ENCODE measurements around the gene ITM2A. TPM values are rescaled to one million over a fixed set of nuclear protein-coding genes. Genes with fewer than 3 reads are reported as not detected.

The ITM2A gene
- total and polyA plus RNA-seq, 10 donors, result 12.6 to 35.7 (median 24.7) TPM

DNA sequence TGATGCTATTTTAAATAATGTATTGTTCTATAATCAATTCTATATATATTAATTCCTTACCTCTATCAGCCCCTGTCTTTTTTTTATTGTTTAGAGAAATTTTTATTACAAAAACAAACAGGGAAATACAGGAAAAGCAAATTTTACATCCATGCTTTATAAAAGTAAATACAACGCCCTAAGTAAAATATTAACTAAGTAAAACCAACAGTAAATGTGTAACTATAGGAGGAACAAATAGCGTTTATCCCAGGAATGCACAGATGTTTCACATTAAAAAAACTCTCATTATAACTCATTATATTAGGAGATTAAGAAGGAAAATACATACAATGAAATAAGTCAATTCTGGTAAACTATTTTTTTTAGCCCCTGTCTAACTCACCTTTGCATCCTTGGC, 8.2 kb upstream of the ITM2A start:
- TF ChIP-seq POLR2AphosphoS5 (IDR thresholded peaks at IDR 0.05), result no peak
- no peak for TF ChIP-seq POLR2A (IDR thresholded peaks at IDR 0.05)
- TF ChIP-seq, protein P1, sequence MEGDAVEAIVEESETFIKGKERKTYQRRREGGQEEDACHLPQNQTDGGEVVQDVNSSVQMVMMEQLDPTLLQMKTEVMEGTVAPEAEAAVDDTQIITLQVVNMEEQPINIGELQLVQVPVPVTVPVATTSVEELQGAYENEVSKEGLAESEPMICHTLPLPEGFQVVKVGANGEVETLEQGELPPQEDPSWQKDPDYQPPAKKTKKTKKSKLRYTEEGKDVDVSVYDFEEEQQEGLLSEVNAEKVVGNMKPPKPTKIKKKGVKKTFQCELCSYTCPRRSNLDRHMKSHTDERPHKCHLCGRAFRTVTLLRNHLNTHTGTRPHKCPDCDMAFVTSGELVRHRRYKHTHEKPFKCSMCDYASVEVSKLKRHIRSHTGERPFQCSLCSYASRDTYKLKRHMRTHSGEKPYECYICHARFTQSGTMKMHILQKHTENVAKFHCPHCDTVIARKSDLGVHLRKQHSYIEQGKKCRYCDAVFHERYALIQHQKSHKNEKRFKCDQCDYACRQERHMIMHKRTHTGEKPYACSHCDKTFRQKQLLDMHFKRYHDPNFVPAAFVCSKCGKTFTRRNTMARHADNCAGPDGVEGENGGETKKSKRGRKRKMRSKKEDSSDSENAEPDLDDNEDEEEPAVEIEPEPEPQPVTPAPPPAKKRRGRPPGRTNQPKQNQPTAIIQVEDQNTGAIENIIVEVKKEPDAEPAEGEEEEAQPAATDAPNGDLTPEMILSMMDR (IDR thresholded peaks at IDR 0.05 in 8 of 11, conservative IDR thresholded peaks at IDR 0.05 in 3 of 11), result no peak
- no peak for DNase-seq
- Histone ChIP-seq H3K9me3 (no peaks in the 10 kb centered on the region), H3K4me3 (no peak overlapping the region), H3K27ac (no peak overlapping the region), H3K36me3 (no peaks in the 10 kb centered on the region), H3K27me3 (replicated peaks in 1 of 7) (no peaks in the 10 kb centered on the region), H3K4me1 (no peaks in the 10 kb centered on the region)
- intact Hi-C loops (cut with DNase I; ENCODE audit: low total_unique reads), result no loop called here
- 65 to 100% (median 94%) methylated on average over 2 of the region's 2 CpGs for WGBS, 5 donors

DNA sequence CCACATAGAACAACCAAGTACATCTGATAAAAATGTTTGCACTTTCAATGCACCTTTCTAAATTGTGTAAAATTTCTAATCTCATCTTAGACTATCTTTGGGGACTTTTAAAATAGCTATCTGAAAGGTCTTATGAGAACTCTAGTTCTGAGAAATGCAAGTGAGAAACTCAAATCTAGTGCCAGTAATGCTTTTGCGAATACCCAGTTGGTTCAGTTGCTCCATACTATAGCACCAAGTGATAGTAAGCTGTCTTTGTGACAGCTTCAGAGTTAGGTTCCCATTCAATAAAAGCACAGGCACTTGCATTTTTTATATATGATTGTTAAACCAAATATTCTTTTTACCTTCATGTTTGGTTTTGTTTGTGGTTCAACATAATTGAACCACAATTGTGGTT, 4.5 kb upstream of the ITM2A start:
- WGBS, 5 donors, result 77 to 89% (median 88%) methylated on average over 1 of the region's 1 CpG
- DNase-seq, result no peak
- Histone ChIP-seq H3K4me1 (peaks cover 0 to 7% (median 0%) of the 10 kb centered on the region in 6 donors), H3K36me3 (no peaks in the 10 kb centered on the region), H3K27me3 (replicated peaks in 1 of 7) (peaks cover 0 to 7% (median 0%) of the 10 kb centered on the region in 7 donors), H3K27ac (no peak overlapping the region), H3K4me3 (no peak overlapping the region), H3K9me3 (no peaks in the 10 kb centered on the region)
- intact Hi-C loops (cut with DNase I; ENCODE audit: low total_unique reads), result no loop called here
- TF ChIP-seq POLR2AphosphoS5 (IDR thresholded peaks at IDR 0.05) (no peak), POLR2A (IDR thresholded peaks at IDR 0.05) (no peak)
- TF ChIP-seq, protein P1 (IDR thresholded peaks at IDR 0.05 in 8 of 11, conservative IDR thresholded peaks at IDR 0.05 in 3 of 11), result no peak

DNA sequence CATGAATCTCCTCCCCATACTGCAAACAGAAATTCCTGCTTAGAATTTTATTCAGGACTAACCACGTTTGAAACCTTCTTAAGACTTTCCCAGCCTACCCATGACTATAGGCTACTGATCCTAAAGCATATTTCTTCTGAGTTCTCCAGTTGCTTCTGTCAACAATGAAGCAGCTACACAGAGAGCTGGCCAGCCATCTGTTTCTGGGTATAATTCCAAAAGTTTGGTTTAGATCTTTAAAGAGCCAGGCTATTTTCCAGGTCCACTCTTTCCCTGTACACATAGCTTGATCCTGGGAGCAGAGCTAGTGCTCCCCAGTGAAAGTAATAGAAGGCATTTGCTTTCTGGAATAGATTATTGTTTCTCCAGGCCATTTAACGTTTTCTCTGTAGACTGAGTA, 4.0 kb upstream of the ITM2A start:
- TF ChIP-seq POLR2A (IDR thresholded peaks at IDR 0.05), result no peak
- TF ChIP-seq, protein P1 (IDR thresholded peaks at IDR 0.05 in 8 of 11, conservative IDR thresholded peaks at IDR 0.05 in 3 of 11), result no peak
- TF ChIP-seq POLR2AphosphoS5 (IDR thresholded peaks at IDR 0.05), result no peak
- peaks cover 0 to 7% (median 0%) of the 10 kb centered on the region in 6 donors for H3K4me1 ChIP-seq
- 24 to 76% (median 61%) methylated on average over 2 of the region's 2 CpGs for WGBS, 5 donors

DNA sequence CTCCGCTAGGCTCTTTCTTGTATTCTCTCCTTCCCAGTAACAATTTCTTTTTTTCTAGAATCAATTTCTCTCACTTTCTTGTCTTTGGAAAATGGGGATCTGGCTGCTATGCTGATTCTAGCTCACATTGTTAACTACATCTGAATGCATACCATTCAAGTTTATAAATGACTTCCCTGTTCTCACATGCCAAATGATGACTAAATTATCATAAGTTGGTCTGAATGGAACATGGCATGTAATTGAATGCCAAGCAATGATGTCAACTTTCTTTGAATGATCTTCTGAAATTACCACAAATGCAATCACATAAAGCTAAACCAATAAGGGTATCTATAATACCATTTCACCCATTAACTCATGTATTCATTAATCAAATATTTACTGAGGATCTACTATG, 2.7 kb upstream of the ITM2A start:
- H3K9me3 ChIP-seq, result no peaks in the 10 kb centered on the region
- WGBS, 5 donors, result 78 to 100% (median 97%) methylated on average over 1 of the region's 1 CpG
- peaks cover 0 to 7% (median 0%) of the 10 kb centered on the region in 6 donors for H3K4me1 ChIP-seq
- H3K27ac ChIP-seq, result no peak overlapping the region
- H3K4me3 ChIP-seq, result no peak overlapping the region
- intact Hi-C loops (cut with DNase I; ENCODE audit: low total_unique reads), result no loop called here
- H3K36me3 ChIP-seq, result no peaks in the 10 kb centered on the region
- DNase-seq, result no peak
- TF ChIP-seq POLR2A (IDR thresholded peaks at IDR 0.05), result no peak
- TF ChIP-seq, protein P1 (IDR thresholded peaks at IDR 0.05 in 8 of 11, conservative IDR thresholded peaks at IDR 0.05 in 3 of 11), result no peak
- no peak for TF ChIP-seq POLR2AphosphoS5 (IDR thresholded peaks at IDR 0.05)
- peaks cover 0 to 7% (median 0%) of the 10 kb centered on the region in 7 donors for H3K27me3 ChIP-seq (replicated peaks in 1 of 7)

More for the DNA sequence above, 4.0 kb upstream of the ITM2A start:
- Histone ChIP-seq H3K9me3 (no peaks in the 10 kb centered on the region), H3K36me3 (no peaks in the 10 kb centered on the region), H3K27ac (no peak overlapping the region), H3K4me3 (no peak overlapping the region), H3K27me3 (replicated peaks in 1 of 7) (peaks cover 0 to 7% (median 0%) of the 10 kb centered on the region in 7 donors)
- intact Hi-C loops (cut with DNase I; ENCODE audit: low total_unique reads), result no loop called here
- no peak for DNase-seq
